HFF-Myc (cell line): ENCODE data around the gene CDR2.

Source experiments
- DNase-seq: peaks from one replicate; pipeline ENCODE4 v3.0.0-alpha.2; 2011; ENCODE audit warnings: low read depth; ENCODE audit errors: extremely low read depth
- H3K4me3 ChIP-seq: replicated peaks from 2 replicates; pipeline ENCODE4 v1.5.1; 2011; ENCODE audit warnings: low read depth, mild to moderate bottlenecking, control low read depth, low read length
- CTCF ChIP-seq: IDR thresholded peaks from 2 replicates; pipeline ENCODE4 v1.5.1; 2012; ENCODE audit warnings: mild to moderate bottlenecking, low read depth, low read length, control low read depth; ENCODE audit errors: missing control alignments

Gene CDR2

DNA sequence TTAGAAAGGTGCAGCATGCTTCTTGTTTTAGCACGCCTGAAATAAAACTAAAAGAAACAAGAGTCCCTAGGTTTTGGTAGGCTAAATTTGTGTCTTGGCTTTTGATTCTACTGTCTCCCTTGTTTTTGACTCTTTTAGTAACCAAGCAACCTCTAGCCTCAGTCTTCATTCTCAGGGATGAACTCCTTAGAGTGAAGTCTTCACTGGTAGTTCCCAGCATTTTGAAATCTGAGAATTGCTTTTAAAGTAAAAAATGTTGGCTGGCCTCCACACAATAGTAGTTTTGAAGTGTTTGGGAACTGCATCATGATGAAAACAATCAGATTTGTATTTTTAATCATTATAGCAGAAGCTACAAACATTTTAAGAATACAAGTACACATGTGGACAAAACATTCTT, 6.1 kb upstream of the CDR2 start:
- no peak for DNase-seq
- no peak for TF ChIP-seq CTCF
- no peak overlapping the region for H3K4me3 ChIP-seq

DNA sequence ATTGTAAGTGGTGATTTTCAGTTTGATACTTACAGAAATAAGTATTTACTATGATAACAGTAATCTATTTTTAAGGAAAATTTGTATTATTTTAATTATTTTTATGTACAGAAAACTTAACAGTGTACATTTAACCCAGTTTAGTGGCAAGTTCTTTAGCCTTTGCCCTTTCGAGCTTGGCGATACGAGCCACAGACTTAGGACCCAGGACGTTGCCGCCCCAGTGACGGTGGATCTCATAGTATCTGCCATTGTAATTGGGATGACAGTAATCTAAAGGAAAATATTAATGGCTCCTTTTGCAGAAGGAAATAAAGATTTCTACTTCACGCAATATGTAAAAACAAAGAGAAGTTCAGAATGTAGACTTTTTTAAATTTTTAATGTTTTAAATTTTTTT, 5.2 kb upstream of the CDR2 start:
- DNase-seq, result no peak
- H3K4me3 ChIP-seq, result no peak overlapping the region
- no peak for TF ChIP-seq CTCF

GRCh38 chr16:22375963-22376640, 1.7 kb upstream of the CDR2 start:
- DNase-seq, result no peak
- TF ChIP-seq CTCF, result no peak
- no peak overlapping the region for H3K4me3 ChIP-seq

- TF ChIP-seq CTCF, result no peak
- no peak for DNase-seq
- H3K4me3 ChIP-seq, result peak overlapping the region; percentile 63
Observed at GRCh38 chr16:22375117-22375962, 921 bp upstream of the CDR2 start.

DNA sequence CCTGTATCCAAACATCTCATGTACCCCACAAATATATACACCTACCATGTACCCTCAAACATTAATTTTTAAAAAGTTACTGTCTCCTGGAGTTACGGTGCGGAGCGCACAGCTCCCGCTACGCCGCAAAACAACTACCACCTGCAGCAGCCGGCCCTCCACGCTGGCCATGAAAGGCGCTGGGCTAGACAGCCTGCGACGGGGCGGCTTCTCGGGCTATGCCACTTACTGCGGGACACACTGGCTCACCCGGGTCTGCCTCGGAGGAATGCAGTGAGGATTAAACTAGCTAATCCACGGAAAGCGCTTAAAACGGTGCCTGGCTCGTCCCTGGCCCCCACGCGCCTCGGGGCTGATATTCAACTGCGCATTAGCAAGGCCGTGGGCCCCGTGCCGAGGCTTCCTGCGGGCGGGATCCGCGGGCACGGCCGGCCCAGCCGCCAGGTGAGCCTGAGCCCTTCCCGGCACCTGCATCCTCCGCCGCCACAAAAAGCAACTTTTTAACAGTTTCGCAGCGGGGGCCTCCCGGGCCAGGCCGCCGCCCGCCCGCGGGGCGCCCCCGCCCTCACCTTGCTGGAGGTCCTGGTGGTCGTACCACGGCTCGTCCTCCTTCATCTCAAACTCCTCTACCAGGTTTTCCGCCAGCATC, 633 bp downstream of the CDR2 start:
- H3K4me3 ChIP-seq, result peak overlapping the region; percentile 63
- DNase-seq, result no peak
- no peak for TF ChIP-seq CTCF

DNA sequence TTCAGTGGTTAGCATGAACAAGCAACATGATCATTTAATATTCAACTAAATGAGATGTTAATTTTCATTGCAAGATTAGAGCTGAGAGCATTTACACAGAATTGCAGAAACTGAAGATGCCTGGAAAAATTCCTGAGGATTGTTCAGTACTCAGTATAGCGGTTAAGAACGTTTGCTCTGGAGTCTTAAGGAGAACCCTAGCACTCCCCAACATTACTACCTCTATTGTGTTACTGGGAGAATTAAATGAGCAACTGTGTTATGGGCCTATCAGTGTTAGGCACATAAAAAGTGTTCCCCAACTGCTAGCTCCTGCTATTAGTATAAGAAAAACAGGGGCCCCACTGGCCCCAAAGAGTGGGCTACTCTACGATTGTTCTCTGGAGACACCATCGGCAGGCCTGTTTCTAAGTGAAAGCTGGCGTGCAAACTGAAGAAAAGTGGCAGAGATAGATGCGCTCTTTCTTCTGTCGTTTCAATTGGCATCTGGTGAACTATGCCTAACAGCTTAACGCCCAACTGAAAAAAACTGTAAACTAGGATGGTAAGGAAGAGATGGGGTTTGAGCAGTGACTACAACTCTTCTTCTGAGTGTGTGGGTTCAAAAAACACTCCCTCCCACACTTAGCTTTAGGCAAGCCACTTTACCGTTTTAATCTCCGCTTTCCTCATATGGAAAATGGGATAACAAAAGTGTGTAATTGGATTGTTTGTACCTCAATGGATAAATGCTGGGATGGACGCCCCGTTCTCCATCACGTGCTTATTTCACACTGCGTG, 1.3 kb downstream of the CDR2 start:
- TF ChIP-seq CTCF, result no peak
- peak overlapping the region; percentile 63 for H3K4me3 ChIP-seq
- DNase-seq, result no peak
